Measurements from ENCODE around the gene LRRC8B. TPM values are rescaled to one million over a fixed set of nuclear protein-coding genes. Genes with fewer than 3 reads are reported as not detected.

Gene LRRC8B
- total and polyA plus RNA-seq, 9 of the 15 experiments (the other 6 are each of a cell fraction or from before 2014, with no cell fraction given): 4.3 to 43.7 (median 14.4) TPM

GRCh38 chr1:89550995-89551394 lies 26.4 kb downstream of the LRRC8B start (continued):
- TF ChIP-seq ATF3 (IDR thresholded peaks at IDR 0.05): 0 out of 2 replicates have a peak, but pooled peaks have one; percentile 47
- TF ChIP-seq ATF3 (CRISPR knock-in tag; conservative IDR thresholded peaks at IDR 0.05): no peak
- peak; percentile 57 to 67 for TF ChIP-seq RAD21 (CRISPR knock-in tag; conservative IDR thresholded peaks at IDR 0.05 in 1 of 2, IDR thresholded peaks at IDR 0.05 in 1 of 2)
- TF ChIP-seq EP400 (IDR thresholded peaks at IDR 0.05): 0 out of 2 replicates have a peak, but pooled peaks have one; percentile 16
- TF ChIP-seq ZMIZ1 (IDR thresholded peaks at IDR 0.05; ENCODE audit: low read depth in 2 of 2, low read length in 2 of 2): no peak
- TF ChIP-seq SMC3 (conservative IDR thresholded peaks at IDR 0.05; ENCODE audit: insufficient read depth, low read depth, low read length): 0 out of 2 replicates have a peak, but pooled peaks have one; percentile 20
- TF ChIP-seq CBX3 (IDR thresholded peaks at IDR 0.05; ENCODE audit: borderline replicate concordance in 1 of 2, low read length in 2 of 2): 0 out of 3 replicates have a peak, but pooled peaks of 1 of the 2 experiments have one; percentile 42
- TF ChIP-seq NCOA6 (IDR thresholded peaks at IDR 0.05): no peak
- no peak for TF ChIP-seq ZNF395 (CRISPR knock-in tag; IDR thresholded peaks at IDR 0.05)
- no peak for TF ChIP-seq MXD1 (CRISPR knock-in tag; IDR thresholded peaks at IDR 0.05; ENCODE audit: borderline replicate concordance, poor library complexity, severe bottlenecking)
- TF ChIP-seq MEF2D (tag; conservative IDR thresholded peaks at IDR 0.05; ENCODE audit: low read depth): peak; percentile 51; the same call in 1 of the 2 replicates
- 0 out of 2 replicates have a peak, but pooled peaks have one; percentile 34 for TF ChIP-seq ZBTB9 (CRISPR knock-in tag; IDR thresholded peaks at IDR 0.05)
- no peak for TF ChIP-seq DIDO1 (tag; IDR thresholded peaks at IDR 0.05; ENCODE audit: low read depth)
- TF ChIP-seq ZNF79 (CRISPR knock-in tag; IDR thresholded peaks at IDR 0.05; ENCODE audit: low read depth): no peak
- 0 out of 2 replicates have a peak, but pooled peaks have one; percentile 17 for TF ChIP-seq ATF7 (IDR thresholded peaks at IDR 0.05)
